OCI-LY3 (cell line): Measurements from ENCODE around the gene GNS.

Experiments
- CTCF ChIP-seq: fragments of 200-600, 300-600 bp; sonication (generic); IDR thresholded peaks from 2 replicates; pipeline ENCODE4 v1.5.1; 2014; ENCODE audit warnings: antibody characterized with exemption, low read length, low read depth
- EZH2phosphoT487 ChIP-seq: fragments of 200-600 bp; shearing (Covaris generic); IDR thresholded peaks from 2 replicates; pipeline ENCODE4 v1.6.1; 2018; ENCODE audit warnings: antibody characterized with exemption, mixed run types, low read depth

- TF ChIP-seq CTCF, result no peak
- TF ChIP-seq EZH2phosphoT487, result no peak
These were observed 36.4 kb downstream of the GNS start for GRCh38 chr12:64722835-64723234.
